B cell (primary cell): Measurements from ENCODE around the gene AUNIP. TPM values are rescaled to one million over a fixed set of nuclear protein-coding genes. Genes with fewer than 3 reads are reported as not detected.

Experiments used
- ATAC-seq: fragments of 200-7000 bp; cut with Tn5 transposase; one replicate; pipeline ENCODE4 v1.10.0; 2021; ENCODE audit warnings: low read depth, mild to moderate bottlenecking, moderate number of reproducible peaks, moderate library complexity
- CTCF ChIA-PET: fragments of 350-600 bp; sonication (Branson Sonifier 250); formaldehyde crosslinking; loops from one replicate; lab custom pipeline; 2021; ENCODE audit warnings: antibody characterized with exemption, inconsistent platforms; lab: Charles Lee
- POLR2A ChIA-PET: fragments of 350-600 bp; sonication (Branson Sonifier 250); formaldehyde crosslinking; loops from one replicate; lab custom pipeline; 2021; ENCODE audit warnings: antibody characterized with exemption; lab: Charles Lee
- DNase-seq: peaks from one replicate; pipeline ENCODE4 v3.0.0; 2013
- H2AFZ ChIP-seq: 2 replicates; pipeline ENCODE4 v1.6.1; 2012; ENCODE audit warnings: mild to moderate bottlenecking, low read depth, low read length; ENCODE audit not compliant: insufficient read depth, poor library complexity, severe bottlenecking
- H3K27ac ChIP-seq, 2 donors: 1 replicate in 1 of 2; 2 replicates in 1 of 2; pipeline ENCODE4 v1.5.1; 2012 to 2013; ENCODE audit warnings: low read length in 2 of 2, mild to moderate bottlenecking in 2 of 2, moderate library complexity in 1 of 2
- H3K27me3 ChIP-seq, 4 experiments: fragments of 200-600 bp in 1 of 4; sonication (generic) in 1 of 4; replicated peaks in 1 of 4; 1 replicate in 2 of 4; 2 replicates in 2 of 4; pipeline versions ENCODE4 v1.6.1 to v1.7.0; 2013 to 2016; ENCODE audit warnings: low read length in 3 of 4, mild to moderate bottlenecking in 2 of 4, mixed read lengths in 1 of 4, moderate library complexity in 1 of 4; ENCODE audit not compliant: insufficient read depth in 4 of 4, control insufficient read depth in 3 of 4; ENCODE audit errors: control extremely low read depth in 1 of 4
- H3K36me3 ChIP-seq, 2 experiments: replicated peaks in 1 of 2; 1 replicate in 1 of 2; 2 replicates in 1 of 2; pipeline versions ENCODE4 v1.6.1 to v1.7.1; 2013; ENCODE audit warnings: low read length in 1 of 2; ENCODE audit not compliant: insufficient read depth in 2 of 2, control insufficient read depth in 1 of 2; ENCODE audit errors: control extremely low read depth in 1 of 2, extremely low read depth in 1 of 2
- H3K4me1 ChIP-seq, 2 donors: fragments of 200-600 bp in 1 of 2; sonication (generic) in 1 of 2; 1 replicate in 1 of 2; 2 replicates in 1 of 2; pipeline versions ENCODE4 v1.5.1 to v1.6.1; 2013 to 2017; ENCODE audit warnings: low read length in 2 of 2; ENCODE audit not compliant: control insufficient read depth in 2 of 2, insufficient read depth in 2 of 2
- H3K4me2 ChIP-seq: replicated peaks from 2 replicates; pipeline ENCODE3; 2012; ENCODE audit warnings: mild to moderate bottlenecking, low read depth, low read length; ENCODE audit not compliant: poor library complexity, severe bottlenecking
- H3K4me3 ChIP-seq, 5 experiments: fragments of 200-600 bp in 1 of 5; sonication (generic) in 1 of 5; 1 replicate in 3 of 5; 2 replicates in 2 of 5; pipeline versions ENCODE4 v1.5.1 to v1.7.0; 2011 to 2016; ENCODE audit warnings: low read length in 4 of 5, mild to moderate bottlenecking in 4 of 5, low read depth in 2 of 5, control low read depth in 1 of 5, moderate library complexity in 1 of 5; ENCODE audit not compliant: insufficient read depth in 1 of 5; ENCODE audit errors: control extremely low read depth in 1 of 5, extremely low read depth in 1 of 5
- H3K79me2 ChIP-seq: fragments of 200-600 bp; sonication (generic); one replicate; pipeline ENCODE4 v1.6.0; 2016; ENCODE audit warnings: low read length; ENCODE audit not compliant: control insufficient read depth, insufficient read depth
- H3K9ac ChIP-seq: fragments of 200-600 bp; sonication (generic); 2 replicates; pipeline ENCODE4 v1.6.1; 2017; ENCODE audit warnings: mild to moderate bottlenecking, low read length, moderate library complexity
- H3K9me3 ChIP-seq, 3 donors: one replicate each; pipeline versions ENCODE4 v1.6.1 to v1.7.1; 2013; ENCODE audit warnings: low read length in 2 of 3; ENCODE audit not compliant: control insufficient read depth in 2 of 3, insufficient read depth in 1 of 3; ENCODE audit errors: control extremely low read depth in 1 of 3
- H4K20me1 ChIP-seq: 2 replicates; pipeline ENCODE4 v1.6.0; 2012; ENCODE audit warnings: mild to moderate bottlenecking, low read length; ENCODE audit not compliant: insufficient read depth, control insufficient read depth, poor library complexity, severe bottlenecking
- H3K27ac Mint-ChIP-seq: one replicate; pipeline ENCODE4 v1.8.0; 2021; ENCODE audit warnings: mixed read lengths
- H3K27me3 Mint-ChIP-seq: one replicate; pipeline ENCODE4 v1.8.0; 2021; ENCODE audit warnings: mixed read lengths
- H3K4me1 Mint-ChIP-seq: one replicate; pipeline ENCODE4 v1.8.0; 2021; ENCODE audit warnings: mixed read lengths
- H3K4me3 Mint-ChIP-seq: one replicate; pipeline ENCODE4 v1.8.0; 2021; ENCODE audit warnings: mixed read lengths
- H3K9me3 Mint-ChIP-seq: one replicate; pipeline ENCODE4 v1.8.0; 2022; ENCODE audit warnings: mixed read lengths; ENCODE audit not compliant: insufficient read depth
- EZH2 ChIP-seq: IDR thresholded peaks from 2 replicates; pipeline ENCODE4 v1.6.1; 2012; ENCODE audit warnings: borderline replicate concordance, low read depth, mild to moderate bottlenecking, moderate library complexity, low read length; ENCODE audit not compliant: insufficient read depth, poor library complexity, severe bottlenecking
- WGBS: methylation state at CpG from one replicate; pipeline ENCODE4 v1.1.5; 2013; ENCODE audit warnings: missing lambda C conversion rate; ENCODE audit not compliant: insufficient coverage; 5-methylcytosine and 5-hydroxymethylcytosine counted together
- intact Hi-C: fragments of 100-400 bp; cut with micrococcal nuclease; formaldehyde crosslinking; loops from one replicate; pipeline ENCODE4 v1.10.0; 2022
- polyA plus RNA-seq: library from polyadenylated mRNA; depleted of rRNA; stranded (reverse); fragments of >200 nt; gene quantifications from 2 replicates; pipeline ENCODE4 v1.2.3, GENCODE V29; 2012
- total RNA-seq, 2 donors: library from RNA; stranded (reverse); fragments of 120-200 nt in 1 of 2; gene quantifications; 1 replicate in 1 of 2; 2 replicates in 1 of 2; pipeline versions ENCODE4 v1.2.3 to v1.2.4, GENCODE V29; 2013 to 2022
- TF ChIP-seq, protein P1 (sequence below): fragments of 200-600 bp; IDR thresholded peaks from one replicate; pipeline ENCODE4 v1.8.0; 2022; ENCODE audit warnings: antibody characterized with exemption, mild to moderate bottlenecking

Gene AUNIP
- total and polyA plus RNA-seq, 2 donors (not counting 1 experiment from before 2014, with no cell fraction given) = 0.27 TPM; not detected in 1

DNA sequence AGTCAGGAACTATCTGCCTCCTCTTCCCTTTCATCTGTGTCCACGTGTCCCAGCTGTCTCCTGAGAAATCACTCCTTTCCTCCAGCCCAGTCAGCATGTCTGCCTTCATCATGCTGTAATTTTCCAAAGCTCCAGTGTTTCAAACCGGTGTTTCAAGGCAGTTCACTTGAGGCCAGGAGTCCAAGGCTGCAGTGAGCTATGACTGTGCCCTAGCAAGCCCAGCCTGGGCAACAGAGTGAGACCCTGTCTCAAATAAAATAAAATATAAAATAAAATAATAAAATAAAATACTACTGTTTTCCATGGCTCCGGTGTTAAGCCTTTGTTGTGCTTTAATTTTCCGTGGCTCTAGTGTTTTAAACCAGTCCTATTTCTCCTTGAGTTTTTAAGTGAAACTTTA is 67.1 kb downstream of the AUNIP start:
- WGBS = 0% methylated on average over 1 of the region's 4 CpGs
- H3K27ac ChIP-seq = no peak overlapping the region
- CTCF ChIA-PET = no interaction called here
- H3K79me2 ChIP-seq = no peaks in the 10 kb centered on the region
- no peaks in the 10 kb centered on the region for H4K20me1 ChIP-seq
- DNase-seq (no peak), ATAC-seq (no peak)
- Mint-ChIP-seq H3K9me3 (no peaks in the 10 kb centered on the region), H3K27me3 (peaks cover 5% of the 10 kb centered on the region), H3K4me3 (no peak overlapping the region), H3K27ac (no peak overlapping the region), H3K4me1 (peaks cover 6% of the 10 kb centered on the region)
- H3K36me3 ChIP-seq = no peaks in the 10 kb centered on the region
- H3K4me3 ChIP-seq = no peak overlapping the region
- H3K4me1 ChIP-seq = peaks cover 0 to 2% of the 10 kb centered on the region in 2 donors
- no peaks in the 10 kb centered on the region for H3K9me3 ChIP-seq
- H2AFZ ChIP-seq = no peak overlapping the region
- intact Hi-C loops = no loop called here
- no peak overlapping the region for H3K4me2 ChIP-seq
- no peak for TF ChIP-seq EZH2
- TF ChIP-seq, protein P1, sequence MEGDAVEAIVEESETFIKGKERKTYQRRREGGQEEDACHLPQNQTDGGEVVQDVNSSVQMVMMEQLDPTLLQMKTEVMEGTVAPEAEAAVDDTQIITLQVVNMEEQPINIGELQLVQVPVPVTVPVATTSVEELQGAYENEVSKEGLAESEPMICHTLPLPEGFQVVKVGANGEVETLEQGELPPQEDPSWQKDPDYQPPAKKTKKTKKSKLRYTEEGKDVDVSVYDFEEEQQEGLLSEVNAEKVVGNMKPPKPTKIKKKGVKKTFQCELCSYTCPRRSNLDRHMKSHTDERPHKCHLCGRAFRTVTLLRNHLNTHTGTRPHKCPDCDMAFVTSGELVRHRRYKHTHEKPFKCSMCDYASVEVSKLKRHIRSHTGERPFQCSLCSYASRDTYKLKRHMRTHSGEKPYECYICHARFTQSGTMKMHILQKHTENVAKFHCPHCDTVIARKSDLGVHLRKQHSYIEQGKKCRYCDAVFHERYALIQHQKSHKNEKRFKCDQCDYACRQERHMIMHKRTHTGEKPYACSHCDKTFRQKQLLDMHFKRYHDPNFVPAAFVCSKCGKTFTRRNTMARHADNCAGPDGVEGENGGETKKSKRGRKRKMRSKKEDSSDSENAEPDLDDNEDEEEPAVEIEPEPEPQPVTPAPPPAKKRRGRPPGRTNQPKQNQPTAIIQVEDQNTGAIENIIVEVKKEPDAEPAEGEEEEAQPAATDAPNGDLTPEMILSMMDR = no peak
- H3K27me3 ChIP-seq = no peaks in the 10 kb centered on the region
- POLR2A ChIA-PET = no interaction called here
- H3K9ac ChIP-seq = no peak overlapping the region

DNA sequence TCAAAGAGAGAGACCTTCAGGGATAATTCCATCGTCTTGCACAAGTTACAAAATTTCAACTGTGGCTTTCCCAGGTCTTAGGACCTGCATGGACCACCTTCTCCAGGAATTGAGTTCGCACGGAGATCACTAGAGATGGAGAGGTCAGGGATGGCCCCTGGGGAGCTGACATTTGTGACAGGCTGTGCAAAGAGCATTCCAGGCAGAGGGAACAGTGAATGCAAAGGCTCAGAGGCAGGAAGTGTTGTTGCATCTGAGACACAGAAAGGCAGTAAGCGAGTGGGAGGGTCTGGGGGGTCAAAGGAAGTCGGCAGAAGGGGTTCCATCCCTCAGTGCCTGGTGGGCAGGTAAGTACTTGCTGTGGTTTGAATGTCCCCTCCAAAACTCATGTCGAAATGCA is 68.8 kb downstream of the AUNIP start:
- no peaks in the 10 kb centered on the region for H3K4me1 ChIP-seq
- intact Hi-C loops = no loop called here
- H3K27me3 ChIP-seq = no peaks in the 10 kb centered on the region
- no peak overlapping the region for H3K9ac ChIP-seq
- no peaks in the 10 kb centered on the region for H3K36me3 ChIP-seq
- H3K4me2 ChIP-seq = no peak overlapping the region
- Mint-ChIP-seq H3K4me3 (no peak overlapping the region), H3K9me3 (no peaks in the 10 kb centered on the region), H3K27ac (no peak overlapping the region), H3K27me3 (peaks cover 9% of the 10 kb centered on the region), H3K4me1 (no peaks in the 10 kb centered on the region)
- no peak for DNase-seq
- no peaks in the 10 kb centered on the region for H4K20me1 ChIP-seq
- H3K9me3 ChIP-seq = no peaks in the 10 kb centered on the region
- no peak overlapping the region for H2AFZ ChIP-seq
- H3K79me2 ChIP-seq = no peaks in the 10 kb centered on the region
- CTCF ChIA-PET = no interaction called here
- no peak for TF ChIP-seq EZH2
- no peak overlapping the region for H3K27ac ChIP-seq
- H3K4me3 ChIP-seq = no peak overlapping the region
- WGBS = 82% methylated on average over 6 of the region's 6 CpGs
- ATAC-seq = no peak
- POLR2A ChIA-PET = no interaction called here
